K562 (cell line): ENCODE results near the gene RGN. TPM values are rescaled to one million over a fixed set of nuclear protein-coding genes. Genes with fewer than 3 reads are reported as not detected.

Experiments used
- ATAC-seq: fragments of 200-7000 bp; cut with Tn5 transposase; 3 replicates; pipeline ENCODE4 v1.9.1; 2020; ENCODE audit warnings: moderate library complexity
- BruUV-seq: library from RNA; stranded (reverse); fragments of 400-500 nt; replicated peaks from 2 replicates; lab custom pipeline; 2021; lab: Mats Ljungman, UMichigan
- CTCF ChIA-PET: fragments of 300-600 bp; formaldehyde crosslinking; extraction: SDS; loops from one replicate; lab custom pipeline; 2021; ENCODE audit warnings: low intra/inter-chr PET ratio; lab: Yijun Ruan, JAX
- POLR2A ChIA-PET: fragments of 300-600, 350-650 bp; sonication (Branson Sonifier 250); formaldehyde crosslinking; extraction: SDS; loops from one replicate; lab custom pipeline; 2021; ENCODE audit warnings: antibody characterized with exemption, inconsistent platforms; lab: Yijun Ruan, JAX
- DNase-seq, 4 experiments: peaks; one replicate each; pipeline versions ENCODE4 v3.0.0 to v3.0.0-alpha.2; 2011 to 2018; ENCODE audit warnings: low spot score in 3 of 4, mixed read lengths in 3 of 4; ENCODE audit errors: extremely low read depth in 1 of 4
- FAIRE-seq: peaks from 2 replicates; lab custom pipeline; 2011; peaks lifted over from hg19 to GRCh38; lab: Jason Lieb, UNC
- H2AFZ ChIP-seq: 2 replicates; pipeline ENCODE4 v1.6.0; 2011; ENCODE audit warnings: low read depth, low read length, control low read depth, inconsistent platforms
- H3K27ac ChIP-seq: fragments of 200-600 bp; 3 replicates; pipeline ENCODE4 v1.8.0; 2011; ENCODE audit warnings: low read depth, mild to moderate bottlenecking, control low read depth, inconsistent platforms, low read length, moderate library complexity, mixed read lengths; ENCODE audit errors: extremely low read depth
- H3K27me3 ChIP-seq, 2 experiments: fragments of 300-600 bp in 1 of 2; 2 replicates in 1 of 2; 3 replicates in 1 of 2; pipeline versions ENCODE4 v1.6.0 to v1.8.0; 2011; ENCODE audit warnings: inconsistent platforms in 2 of 2, low read length in 2 of 2, mild to moderate bottlenecking in 1 of 2, mixed read lengths in 1 of 2, moderate library complexity in 1 of 2; ENCODE audit not compliant: control insufficient read depth in 2 of 2, insufficient read depth in 2 of 2
- H3K36me3 ChIP-seq: fragments of 300-600 bp; 3 replicates; pipeline ENCODE4 v1.8.0; 2011; ENCODE audit warnings: mild to moderate bottlenecking, low read length, inconsistent platforms; ENCODE audit not compliant: control insufficient read depth, insufficient read depth
- H3K4me1 ChIP-seq, 2 experiments: fragments of 200-600 bp in 1 of 2; replicated peaks in 1 of 2; 2 replicates in 1 of 2; 3 replicates in 1 of 2; pipeline versions ENCODE4 v1.5.1 to v1.8.0; 2011; ENCODE audit warnings: inconsistent platforms in 2 of 2, low read length in 2 of 2, mild to moderate bottlenecking in 1 of 2, mixed read lengths in 1 of 2, moderate library complexity in 1 of 2; ENCODE audit not compliant: control insufficient read depth in 2 of 2, insufficient read depth in 2 of 2
- H3K4me2 ChIP-seq: 2 replicates; pipeline ENCODE4 v1.6.1; 2011; ENCODE audit warnings: low read length, control low read depth, inconsistent platforms, mixed read lengths; ENCODE audit not compliant: insufficient read depth
- H3K4me3 ChIP-seq: fragments of 200-600 bp; sonication (generic), shearing (Covaris generic); 2 replicates; pipeline ENCODE4 v1.5.1; 2016; ENCODE audit warnings: control low read depth, inconsistent platforms
- H3K79me2 ChIP-seq: fragments of 200-600 bp; 3 replicates; pipeline ENCODE4 v1.8.0; 2011; ENCODE audit warnings: low read length, inconsistent platforms; ENCODE audit not compliant: control insufficient read depth, insufficient read depth
- H3K9ac ChIP-seq, 2 experiments: 2 replicates each; pipeline versions ENCODE4 v1.6.0 to v1.6.1; 2011; ENCODE audit warnings: low read depth in 2 of 2, low read length in 2 of 2, control low read depth in 1 of 2, inconsistent platforms in 1 of 2, mild to moderate bottlenecking in 1 of 2, mixed read lengths in 1 of 2; ENCODE audit not compliant: insufficient read depth in 1 of 2
- H3K9me1 ChIP-seq: one replicate; pipeline ENCODE4 v1.6.0; 2011; ENCODE audit warnings: inconsistent platforms, mild to moderate bottlenecking, low read length, moderate library complexity; ENCODE audit not compliant: control insufficient read depth, insufficient read depth
- H3K9me3 ChIP-seq: replicated peaks from 2 replicates; pipeline ENCODE4 v1.5.1; 2011; ENCODE audit warnings: low read depth, low read length, inconsistent platforms; ENCODE audit not compliant: control insufficient read depth, insufficient read depth
- H4K20me1 ChIP-seq: replicated peaks from 2 replicates; pipeline ENCODE4 v1.6.1; 2011; ENCODE audit warnings: low read length, inconsistent platforms, mixed read lengths; ENCODE audit not compliant: control insufficient read depth, insufficient read depth
- E4F1 ChIP-seq: fragments of 250-450 bp; sonication (Bioruptor Pico); IDR thresholded peaks from 2 replicates; pipeline ENCODE4 v1.5.0; 2021; ENCODE audit warnings: mild to moderate bottlenecking, borderline replicate concordance
- EGR1 ChIP-seq: fragments of 450-650 bp; conservative IDR thresholded peaks from 2 replicates; pipeline ENCODE4 v1.6.1; 2017; ENCODE audit warnings: mild to moderate bottlenecking
- ETS2 ChIP-seq: IDR thresholded peaks from 2 replicates; pipeline ENCODE4 v1.6.1; 2016; ENCODE audit warnings: borderline replicate concordance, missing genetic modification characterization, mild to moderate bottlenecking, moderate library complexity, missing compliant biosample characterization; ENCODE audit not compliant: poor library complexity, severe bottlenecking
- EZH2 ChIP-seq: IDR thresholded peaks from 2 replicates; pipeline ENCODE4 v1.6.1; 2012; ENCODE audit warnings: low read depth, mild to moderate bottlenecking, inconsistent platforms, low read length, borderline replicate concordance
- HMG20A ChIP-seq: fragments of 450-650 bp; formaldehyde crosslinking; conservative IDR thresholded peaks from 2 replicates; pipeline ENCODE4 v1.4.0; 2020; ENCODE audit warnings: mild to moderate bottlenecking, mixed read lengths
- IFI16 ChIP-seq: fragments of 250-450 bp; sonication (Bioruptor Pico); IDR thresholded peaks from 2 replicates; pipeline ENCODE4 v2.1.2; 2022; ENCODE audit warnings: mild to moderate bottlenecking, inconsistent platforms
- RHOXF2B ChIP-seq: fragments of 250-450 bp; sonication (Bioruptor Pico); conservative IDR thresholded peaks from 2 replicates; pipeline ENCODE4 v1.5.1; 2021
- SMAD4 ChIP-seq: fragments of 250-450 bp; sonication (Bioruptor Pico); conservative IDR thresholded peaks from 2 replicates; pipeline ENCODE4 v1.8.0; 2021; ENCODE audit warnings: inconsistent platforms, mild to moderate bottlenecking, moderate library complexity
- STAT5A ChIP-seq: IDR thresholded peaks from 2 replicates; pipeline ENCODE4 v1.6.1; 2012; ENCODE audit warnings: low read length, inconsistent platforms, borderline replicate concordance
- TAF1 ChIP-seq: IDR thresholded peaks from 2 replicates; pipeline ENCODE4 v1.6.1; 2011; ENCODE audit warnings: mild to moderate bottlenecking, low read length, moderate library complexity; ENCODE audit not compliant: insufficient read depth, control insufficient read depth, severe bottlenecking; ENCODE audit errors: extremely low read depth
- ZNF431 ChIP-seq: sonication (generic); formaldehyde crosslinking; IDR thresholded peaks from 2 replicates; pipeline ENCODE4 v1.8.0; 2022; ENCODE audit warnings: mild to moderate bottlenecking, missing genetic modification reagents
- ZNF764 ChIP-seq: fragments of 250-450 bp; sonication (Bioruptor Pico); IDR thresholded peaks from 2 replicates; pipeline ENCODE4 v1.4.0; 2020; ENCODE audit warnings: low read depth, mild to moderate bottlenecking, moderate library complexity
- WGBS: fragments of 100-300 bp; shearing (Covaris generic); methylation state at CpG from one replicate; pipeline ENCODE4 v1.1.6; 2016; ENCODE audit warnings: low coverage, mixed read lengths; ENCODE audit not compliant: insufficient coverage; ENCODE audit errors: missing lambda C conversion rate; 5-methylcytosine and 5-hydroxymethylcytosine counted together
- in situ Hi-C: fragments of 300-500 bp; cut with MboI; formaldehyde crosslinking; loops from 4 replicates; pipeline ENCODE4 v1.15.0; 2018; ENCODE audit warnings: inconsistent platforms, mixed read lengths
- intact Hi-C: fragments of 100-400 bp; cut with micrococcal nuclease; formaldehyde crosslinking; loops from 2 replicates; pipeline ENCODE4 v1.14.2; 2022
- polyA plus RNA-seq, 8 experiments: library from polyadenylated mRNA; depleted of rRNA in 4 of 8; stranded (reverse) in 5 of 8; unstranded in 3 of 8; fragments of >200 nt; fragmentation: Nextera tagmentation in 2 of 8; fragmentation: Illumina TruSeq in 1 of 8; extraction: Ambion mirVana in 2 of 8; extraction: Trizol in 1 of 8; gene quantifications; 2 replicates each; pipeline versions ENCODE4 v1.2.1 to v1.2.3, GENCODE V29; 2011 to 2014; ENCODE audit warnings: inconsistent platforms in 1 of 8, missing spikeins in 1 of 8
- total RNA-seq, 7 experiments: library from RNA; depleted of rRNA in 6 of 7; stranded (reverse); fragments of >200 nt in 6 of 7; fragmentation: Illumina TruSeq in 2 of 7; extraction: Trizol in 2 of 7; gene quantifications; 2 replicates each; pipeline versions ENCODE4 v1.2.1 to v1.2.3, GENCODE V29; 2011 to 2021; ENCODE audit warnings: low replicate concordance in 1 of 7

The RGN gene
- total and polyA plus RNA-seq, 9 of the 15 experiments (the other 6 are each of a cell fraction or from before 2014, with no cell fraction given), result not detected

- in situ Hi-C loops (no loop called here), intact Hi-C loops (no loop called here)
- Histone ChIP-seq H3K27ac (no peak overlapping the region), H3K36me3 (no peaks in the 10 kb centered on the region), H3K4me2 (no peak overlapping the region), H3K27me3 (no peaks in the 10 kb centered on the region; a peak in 1 of 5 replicates), H2AFZ (no peak overlapping the region), H3K4me1 (no peaks in the 10 kb centered on the region)
- CTCF ChIA-PET, result interaction anchor here (0.6 kb wide), 1 partner anchor 1946 kb away, joined by 3 read pairs; no protein-coding TSS in a partner anchor
- no TSS peak for BruUV-seq
- WGBS, result 6% methylated on average over 4 of the region's 4 CpGs
- TF ChIP-seq RHOXF2B (CRISPR knock-in tag) (no peak), EZH2 (no peak), EGR1 (no peak), E4F1 (CRISPR knock-in tag) (no peak), ZNF764 (CRISPR knock-in tag) (no peak), SMAD4 (CRISPR knock-in tag) (no peak), HMG20A (CRISPR knock-in tag) (no peak), ZNF431 (CRISPR knock-in tag) (no peak), STAT5A (no peak), IFI16 (CRISPR knock-in tag) (no peak), ETS2 (no peak), TAF1 (no peak)
- TF ChIP-seq, all 486 proteins: peak for 0
- no peak for DNase-seq
- Histone ChIP-seq H4K20me1 (no peaks in the 10 kb centered on the region), H3K79me2 (no peaks in the 10 kb centered on the region), H3K9ac (no peak overlapping the region), H3K9me1 (no peaks in the 10 kb centered on the region), H3K4me3 (no peak overlapping the region), H3K9me3 (no peaks in the 10 kb centered on the region)
- no peak for FAIRE-seq
- no peak for ATAC-seq
- POLR2A ChIA-PET, result interaction anchor here (1.0 kb wide), 1 partner anchor 9 kb away, joined by 3 read pairs; no protein-coding TSS in a partner anchor
These were observed 18.8 kb downstream of the RGN start for GRCh38 chrX:47097018-47097417.
